Progenitor cell of endocrine pancreas (in vitro differentiated cells): ENCODE measurements around the gene ARL6IP4. TPM values are rescaled to one million over a fixed set of nuclear protein-coding genes. Genes with fewer than 3 reads are reported as not detected.

ENCODE experiments used
- DNase-seq: peaks from one replicate; pipeline ENCODE4 v3.0.0; 2021; ENCODE audit warnings: low spot score; ENCODE audit not compliant: unreplicated experiment
- H3K27ac Mint-ChIP-seq: 2 replicates; pipeline ENCODE4 v1.8.0; 2021; ENCODE audit warnings: mild to moderate bottlenecking, moderate library complexity, mixed read lengths
- H3K27me3 Mint-ChIP-seq: 2 replicates; pipeline ENCODE4 v1.8.0; 2021; ENCODE audit warnings: mixed read lengths
- H3K36me3 Mint-ChIP-seq: 2 replicates; pipeline ENCODE4 v1.8.0; 2022; ENCODE audit warnings: mixed read lengths; ENCODE audit not compliant: insufficient read depth
- H3K4me1 Mint-ChIP-seq: 2 replicates; pipeline ENCODE4 v1.8.0; 2021; ENCODE audit warnings: low read depth, mixed read lengths
- H3K4me3 Mint-ChIP-seq: 2 replicates; pipeline ENCODE4 v1.8.0; 2021; ENCODE audit warnings: low read depth, mild to moderate bottlenecking, moderate library complexity, mixed read lengths
- H3K9me3 Mint-ChIP-seq: 2 replicates; pipeline ENCODE4 v1.8.0; 2021; ENCODE audit warnings: low read depth, mixed read lengths
- CTCF ChIP-seq: fragments of 200-600 bp; sonication (generic); IDR thresholded peaks from one replicate; pipeline ENCODE4 v1.5.0; 2021; ENCODE audit warnings: antibody characterized with exemption, mild to moderate bottlenecking; ENCODE audit not compliant: unreplicated experiment
- total RNA-seq: library from RNA; stranded (reverse); gene quantifications from 2 replicates; pipeline ENCODE4 v1.2.1, GENCODE V29; 2021

Gene ARL6IP4
- total RNA-seq, 1 donor from 2014 or later, result 122 TPM

GRCh38 chr12:122958198-122958888 is 22.1 kb upstream of the ARL6IP4 start:
- Mint-ChIP-seq H3K36me3 (no peaks in the 10 kb centered on the region), H3K4me3 (no peak overlapping the region), H3K27ac (no peak overlapping the region), H3K9me3 (no peaks in the 10 kb centered on the region), H3K4me1 (no peaks in the 10 kb centered on the region), H3K27me3 (no peaks in the 10 kb centered on the region)
- no peak for TF ChIP-seq CTCF
- no peak for DNase-seq

- Mint-ChIP-seq H3K9me3 (no peaks in the 10 kb centered on the region), H3K27me3 (peaks cover 2% of the 10 kb centered on the region), H3K36me3 (no peaks in the 10 kb centered on the region), H3K27ac (no peak overlapping the region), H3K4me1 (no peaks in the 10 kb centered on the region), H3K4me3 (no peak overlapping the region)
- no peak for TF ChIP-seq CTCF
- DNase-seq, result no peak
These were observed 20.8 kb upstream of the ARL6IP4 start for GRCh38 chr12:122959566-122960192.

- H3K27me3 Mint-ChIP-seq, result peaks cover 5% of the 10 kb centered on the region
- TF ChIP-seq CTCF, result no peak
- no peak for DNase-seq
- H3K9me3 Mint-ChIP-seq, result no peaks in the 10 kb centered on the region
- peaks cover 1% of the 10 kb centered on the region for H3K4me1 Mint-ChIP-seq
- no peaks in the 10 kb centered on the region for H3K36me3 Mint-ChIP-seq
- H3K4me3 Mint-ChIP-seq, result no peak overlapping the region
- H3K27ac Mint-ChIP-seq, result no peak overlapping the region
These were observed 20.3 kb upstream of the ARL6IP4 start for GRCh38 chr12:122960193-122960569.

GRCh38 chr12:122961531-122962329 is 18.8 kb upstream of the ARL6IP4 start:
- no peak overlapping the region for H3K27ac Mint-ChIP-seq
- no peaks in the 10 kb centered on the region for H3K9me3 Mint-ChIP-seq
- no peak for DNase-seq
- no peaks in the 10 kb centered on the region for H3K36me3 Mint-ChIP-seq
- peaks cover 5% of the 10 kb centered on the region for H3K27me3 Mint-ChIP-seq
- H3K4me3 Mint-ChIP-seq, result no peak overlapping the region
- H3K4me1 Mint-ChIP-seq, result peaks cover 1% of the 10 kb centered on the region
- TF ChIP-seq CTCF, result no peak

GRCh38 chr12:122963941-122964265 is 16.6 kb upstream of the ARL6IP4 start:
- Mint-ChIP-seq H3K4me1 (peaks cover 1% of the 10 kb centered on the region), H3K4me3 (no peak overlapping the region), H3K9me3 (no peaks in the 10 kb centered on the region), H3K36me3 (no peaks in the 10 kb centered on the region), H3K27ac (no peak overlapping the region), H3K27me3 (peaks cover 5% of the 10 kb centered on the region)
- TF ChIP-seq CTCF, result no peak
- no peak for DNase-seq
